Activated CD8-positive, alpha-beta T cell treated with anti-CD3 and anti-CD28 coated beads for 36 hours (primary cell): ENCODE data around the gene ZC3HAV1. TPM values are rescaled to one million over a fixed set of nuclear protein-coding genes. Genes with fewer than 3 reads are reported as not detected.
"Not testable (repeated sequence)": the region's sequence is repeated elsewhere in the genome, so short reads cannot be mapped to it uniquely, and the experiment has no call there.

ENCODE experiments used
- ATAC-seq: fragments of 200-7000 bp; cut with Tn5 transposase; one replicate; pipeline ENCODE4 v1.10.0; 2021; ENCODE audit warnings: mild to moderate bottlenecking, moderate library complexity
- CTCF ChIA-PET: fragments of 350-600 bp; sonication (Branson Sonifier 250); formaldehyde crosslinking; loops from one replicate; lab custom pipeline; 2021; ENCODE audit warnings: antibody characterized with exemption; lab: Charles Lee
- POLR2A ChIA-PET: fragments of 350-600 bp; sonication (Branson Sonifier 250); formaldehyde crosslinking; loops from one replicate; lab custom pipeline; 2021; ENCODE audit warnings: antibody characterized with exemption; lab: Charles Lee
- DNase-seq: peaks from one replicate; pipeline ENCODE4 v3.0.0-alpha.2; 2020
- H3K27ac Mint-ChIP-seq: one replicate; pipeline ENCODE4 v1.8.0; 2021; ENCODE audit warnings: mild to moderate bottlenecking, mixed read lengths
- H3K27me3 Mint-ChIP-seq: one replicate; pipeline ENCODE4 v1.8.0; 2021; ENCODE audit warnings: mixed read lengths
- H3K36me3 Mint-ChIP-seq: one replicate; pipeline ENCODE4 v1.8.0; 2021; ENCODE audit warnings: low read depth, mixed read lengths
- H3K4me1 Mint-ChIP-seq: one replicate; pipeline ENCODE4 v1.8.0; 2021; ENCODE audit warnings: low read depth, mixed read lengths
- H3K4me3 Mint-ChIP-seq: one replicate; pipeline ENCODE4 v1.8.0; 2021; ENCODE audit warnings: mild to moderate bottlenecking, moderate library complexity, mixed read lengths
- H3K9me3 Mint-ChIP-seq: one replicate; pipeline ENCODE4 v1.8.0; 2021; ENCODE audit warnings: mixed read lengths
- CTCF ChIP-seq: fragments of 200-600 bp; IDR thresholded peaks from one replicate; pipeline ENCODE4 v1.8.0; 2022; ENCODE audit warnings: antibody characterized with exemption, mild to moderate bottlenecking
- intact Hi-C: fragments of 100-400 bp; cut with micrococcal nuclease; formaldehyde crosslinking; loops from one replicate; pipeline ENCODE4 v1.10.0; 2022
- total RNA-seq, 2 experiments: library from RNA; stranded (reverse); gene quantifications; one replicate each; pipeline ENCODE4 v1.2.3, GENCODE V29; 2021

The ZC3HAV1 gene
- total RNA-seq, 2 experiments from 2014 or later = 125 to 128 TPM

- POLR2A ChIA-PET = interaction anchor here (0.6 to 1.7 kb wide), 13 partner anchors 11 to 98 kb away, joined by 3 to 6 read pairs (median 4); partner anchors contain the start of gene UBN2
- Mint-ChIP-seq H3K9me3 (no peaks in the 10 kb centered on the region), H3K4me3 (peak overlapping the region; percentile 76), H3K4me1 (peaks cover 18% of the 10 kb centered on the region), H3K27ac (peak overlapping the region; percentile 69), H3K27me3 (no peaks in the 10 kb centered on the region), H3K36me3 (no peaks in the 10 kb centered on the region)
- ATAC-seq (peak; percentile 97), DNase-seq (peak; percentile 92)
- CTCF ChIA-PET = interaction anchor here (0.9 to 1.6 kb wide), 8 partner anchors 9 to 247 kb away, joined by 3 to 9 read pairs (median 4); no protein-coding TSS in a partner anchor
- no peak for TF ChIP-seq CTCF
- intact Hi-C loops = no loop called here
These were observed 24.0 kb upstream of the ZC3HAV1 start for GRCh38 chr7:139133335-139134139.

- no peak overlapping the region for H3K27ac Mint-ChIP-seq
These were observed 23.4 kb upstream of the ZC3HAV1 start for GRCh38 chr7:139132887-139133286.

GRCh38 chr7:139131601-139132041, 22.1 kb upstream of the ZC3HAV1 start:
- Mint-ChIP-seq H3K4me3 (no peak overlapping the region), H3K27ac (no peak overlapping the region), H3K27me3 (no peaks in the 10 kb centered on the region), H3K36me3 (no peaks in the 10 kb centered on the region), H3K4me1 (peaks cover 28% of the 10 kb centered on the region), H3K9me3 (no peaks in the 10 kb centered on the region)
- ChIA-PET POLR2A (interaction anchor here (1.7 kb wide), 1 partner anchor 19 kb away, joined by 5 read pairs; no protein-coding TSS in a partner anchor), CTCF (interaction anchor here (1.1 to 1.2 kb wide), 2 partner anchors 12 to 25 kb away, joined by 3 read pairs; no protein-coding TSS in a partner anchor)
- no peak for DNase-seq
- no peak for TF ChIP-seq CTCF
- intact Hi-C loops = no loop called here
- no peak for ATAC-seq

More at GRCh38 chr7:139132887-139133286, 23.4 kb upstream of the ZC3HAV1 start:
- peaks cover 18% of the 10 kb centered on the region for H3K4me1 Mint-ChIP-seq
- H3K36me3 Mint-ChIP-seq = no peaks in the 10 kb centered on the region
- intact Hi-C loops = no loop called here
- no peaks in the 10 kb centered on the region for H3K27me3 Mint-ChIP-seq
- TF ChIP-seq CTCF = no peak
- H3K4me3 Mint-ChIP-seq = peak overlapping the region; percentile 76
- ATAC-seq = no peak
- ChIA-PET POLR2A (interaction anchor here (0.6 to 1.7 kb wide), 9 partner anchors 13 to 99 kb away, joined by 3 to 6 read pairs (median 4); partner anchors contain the start of gene UBN2), CTCF (interaction anchor here (1.0 to 1.6 kb wide), 7 partner anchors 9 to 73 kb away, joined by 3 to 8 read pairs (median 3); no protein-coding TSS in a partner anchor)
- no peak for DNase-seq
- no peaks in the 10 kb centered on the region for H3K9me3 Mint-ChIP-seq

- H3K36me3 Mint-ChIP-seq, H3K27ac Mint-ChIP-seq, H3K9me3 Mint-ChIP-seq, ATAC-seq, DNase-seq, POLR2A ChIA-PET, H3K4me3 Mint-ChIP-seq, CTCF ChIA-PET, H3K27me3 Mint-ChIP-seq, intact Hi-C loops: not testable (repeated sequence)
- peaks cover 30% of the 10 kb centered on the region for H3K4me1 Mint-ChIP-seq
These were observed 20.3 kb upstream of the ZC3HAV1 start for GRCh38 chr7:139129814-139130213.

GRCh38 chr7:139127648-139128047, 18.1 kb upstream of the ZC3HAV1 start:
- ChIA-PET CTCF (interaction anchor here (1.2 to 2.9 kb wide), 5 partner anchors 8 to 241 kb away, joined by 3 to 8 read pairs (median 4); no protein-coding TSS in a partner anchor), POLR2A (interaction anchor here (0.6 to 1.3 kb wide), 2 partner anchors 9 to 205 kb away, joined by 3 to 4 read pairs; no protein-coding TSS in a partner anchor)
- Mint-ChIP-seq H3K4me1 (peaks cover 26% of the 10 kb centered on the region), H3K27ac (no peak overlapping the region), H3K4me3 (no peak overlapping the region), H3K27me3 (no peaks in the 10 kb centered on the region), H3K36me3 (no peaks in the 10 kb centered on the region), H3K9me3 (no peaks in the 10 kb centered on the region)
- ATAC-seq (no peak), DNase-seq (no peak)
- no peak for TF ChIP-seq CTCF
- intact Hi-C loops = no loop called here
